Glomerular endothelial cell (primary cell): ENCODE measurements around the gene HCFC1. TPM values are rescaled to one million over a fixed set of nuclear protein-coding genes. Genes with fewer than 3 reads are reported as not detected.

Source experiments
- DNase-seq: peaks from one replicate; pipeline ENCODE4 v3.0.0-alpha.2; 2011; ENCODE audit warnings: low read depth, low spot score; ENCODE audit errors: extremely low read depth
- total RNA-seq: library from RNA; depleted of rRNA; stranded (reverse); fragments of >200 nt; gene quantifications from 2 replicates; pipeline ENCODE4 v1.2.3, GENCODE V29; 2015

The HCFC1 gene
- total RNA-seq = 54.4 and 91.0 TPM in 2 replicates

DNA sequence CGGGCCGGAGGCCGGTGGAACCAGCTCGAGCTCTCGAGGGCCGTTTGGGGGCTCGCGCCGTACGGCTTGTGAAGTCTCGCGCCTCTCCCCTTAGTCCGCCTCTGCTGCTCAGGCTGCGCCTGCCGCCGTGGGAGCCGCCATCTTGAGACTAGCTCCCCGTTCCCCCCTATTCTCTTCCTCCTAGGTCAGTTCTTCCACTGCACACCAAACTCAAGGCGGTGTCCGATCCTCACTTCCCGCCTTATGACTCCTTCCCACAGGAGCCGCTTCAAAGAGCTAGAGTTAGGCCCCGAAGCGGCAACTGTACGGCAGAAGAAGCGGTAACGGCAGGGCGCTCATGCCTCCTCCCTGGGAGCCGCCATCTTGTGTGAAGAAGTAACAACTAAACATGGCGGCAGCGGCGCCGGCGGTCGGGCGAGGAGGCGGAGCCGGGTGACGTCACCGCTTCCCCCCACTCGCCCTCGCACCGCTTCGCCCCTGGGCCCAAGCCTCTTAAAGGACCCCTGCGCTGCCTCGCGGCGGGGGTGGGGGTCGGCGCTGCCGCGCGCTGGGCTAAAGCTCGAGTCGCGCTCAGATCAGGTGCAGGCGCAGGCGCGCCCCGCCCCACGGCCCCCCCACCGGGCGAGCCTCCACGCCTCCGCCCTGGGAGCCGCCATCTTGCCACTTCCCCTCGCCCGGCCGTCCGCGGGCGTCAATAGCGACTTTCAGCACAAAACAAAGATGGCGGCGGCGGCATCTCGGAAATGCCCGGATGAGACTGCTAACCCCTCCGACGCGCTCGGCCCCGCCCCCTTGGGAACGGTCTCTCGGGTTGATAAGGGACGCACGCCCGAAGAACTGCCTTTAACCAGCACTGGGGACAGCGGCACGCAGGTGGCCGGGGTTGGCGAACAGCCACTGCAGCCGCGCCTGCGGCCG is at the start of gene HCFC1:
HCFC1 (minus strand) TSS at position 369 of the 918 bp plus-strand sequence. CDS start 978 bp downstream, outside the sequence.
- no peak for DNase-seq

DNA sequence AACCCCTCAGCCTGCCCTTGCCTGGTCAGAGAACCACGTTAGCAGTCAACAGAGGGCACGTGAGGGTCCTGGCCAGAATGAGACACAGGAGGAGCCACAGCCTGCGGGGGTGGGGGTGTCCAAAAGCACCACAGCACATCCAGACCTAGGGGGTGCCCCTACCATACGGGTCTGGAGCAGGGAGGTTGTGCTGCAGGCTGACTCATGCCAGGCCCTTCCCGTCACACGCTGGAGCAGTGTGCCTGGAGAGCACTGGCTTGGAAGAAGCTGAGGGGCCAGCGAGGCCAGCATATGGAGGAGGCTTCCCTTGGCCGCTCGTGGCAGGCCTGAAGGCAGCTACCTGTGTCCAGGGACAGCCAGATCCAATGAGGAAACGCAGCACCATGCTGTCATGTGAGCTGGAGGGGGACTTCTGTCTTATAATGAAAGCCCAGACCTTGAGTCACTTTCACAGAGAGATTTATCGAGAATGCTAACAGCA is 49.6 kb upstream of the HCFC1 start:
- DNase-seq = no peak

DNA sequence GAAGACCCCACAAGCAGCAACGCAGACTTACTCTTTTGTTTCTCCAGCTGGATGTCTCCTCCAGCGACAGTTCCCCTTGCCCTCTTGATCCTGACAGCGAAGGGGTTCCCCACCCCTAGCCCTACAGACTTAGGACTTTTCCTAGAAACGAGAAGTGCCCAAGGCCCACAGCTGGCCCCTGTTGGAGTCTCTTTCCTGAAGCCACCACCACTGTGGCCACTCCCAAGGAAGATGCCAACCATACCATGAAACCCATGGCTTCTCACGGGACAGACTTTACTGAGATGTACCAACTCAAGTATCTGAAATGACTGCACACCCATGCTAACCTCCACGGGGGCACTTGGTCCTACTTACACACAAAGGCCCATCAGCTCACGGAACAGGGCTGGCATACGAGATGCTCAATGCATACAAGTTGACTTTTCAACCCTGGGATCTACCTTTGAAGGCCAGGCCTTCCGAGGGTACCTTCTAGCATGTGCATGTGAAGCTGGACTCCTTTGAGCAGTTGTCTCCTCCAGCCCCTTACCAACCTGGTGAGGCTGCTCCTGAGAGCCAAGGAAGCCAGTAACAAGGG is 49.0 kb upstream of the HCFC1 start:
- no peak for DNase-seq

DNA sequence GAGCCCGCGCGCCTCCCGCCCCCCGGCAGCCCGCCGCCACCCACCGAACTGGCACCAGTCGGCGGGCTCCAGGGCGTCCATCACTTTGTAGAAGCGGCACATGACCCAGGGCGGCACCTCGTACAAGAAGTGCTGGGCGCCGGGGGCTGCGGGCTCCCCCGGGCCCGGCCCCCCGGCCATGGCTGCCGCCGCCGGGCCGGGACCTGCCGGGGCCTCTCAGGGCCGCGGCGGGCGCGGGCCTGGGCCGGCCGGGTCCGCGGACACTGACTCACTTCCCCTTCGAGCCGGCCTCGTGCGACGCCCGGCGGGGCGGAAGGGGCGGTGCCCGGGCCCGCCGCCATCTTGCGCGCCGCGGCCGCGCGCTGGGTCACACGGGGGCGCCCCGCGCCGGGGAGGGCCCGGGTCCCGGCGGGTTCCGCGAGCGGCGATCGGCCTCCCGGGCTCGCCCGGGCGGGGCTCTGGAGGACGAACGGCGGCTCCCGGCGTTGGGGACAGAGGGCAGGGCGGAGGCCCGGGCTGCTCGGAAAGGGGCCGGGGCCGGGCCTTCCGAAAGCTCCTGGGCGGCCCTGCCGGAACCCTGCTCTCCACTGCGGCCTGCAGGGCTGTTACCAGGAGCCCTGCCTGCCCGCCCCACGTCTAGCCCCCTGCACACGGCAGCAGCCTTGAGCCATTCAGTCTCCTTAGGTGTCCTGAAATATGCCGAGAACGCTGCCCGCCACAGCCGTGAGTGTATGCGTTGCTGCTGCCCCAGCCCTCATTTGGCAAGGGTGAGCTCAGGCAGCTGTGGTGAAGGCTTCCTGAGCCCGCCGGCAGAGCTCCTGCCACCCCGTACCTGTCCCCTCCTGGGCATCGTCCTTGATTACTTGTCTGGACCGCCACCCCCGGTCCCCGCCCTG is 48.3 kb upstream of the HCFC1 start, which contains the start of gene IRAK1:
IRAK1 (minus strand) TSS at position 270 of the 896 bp plus-strand sequence; CDS start at position 180, 90 bp downstream.
- no peak for DNase-seq

DNA sequence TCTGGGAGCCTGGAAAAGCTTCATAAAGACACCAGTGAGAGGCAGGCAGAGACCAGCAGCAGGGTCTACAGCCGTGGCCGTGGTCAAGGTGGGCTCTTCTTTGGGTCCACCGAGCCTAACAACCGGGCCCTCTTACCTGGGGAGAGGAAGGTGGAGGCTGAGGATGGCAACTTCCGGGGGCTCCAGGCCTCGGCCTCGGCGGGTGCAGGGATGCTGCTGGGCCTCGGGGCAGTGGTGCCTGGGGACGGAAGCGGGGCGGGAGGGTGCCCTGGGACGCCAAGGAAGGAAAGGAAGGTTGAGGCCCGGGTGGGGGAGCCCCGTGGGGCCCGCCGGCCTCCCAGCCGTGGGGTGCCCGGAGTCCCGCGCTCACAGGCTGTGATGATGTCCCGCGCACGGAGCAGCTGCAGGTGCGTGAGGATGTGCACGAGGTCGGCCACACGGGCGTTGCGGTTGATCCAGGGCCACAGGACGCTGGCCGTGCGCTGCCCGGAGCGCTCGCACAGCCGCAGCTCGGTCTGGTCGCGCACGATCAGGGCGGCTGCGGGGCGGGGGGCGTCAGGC is 47.5 kb upstream of the HCFC1 start:
- DNase-seq = no peak

DNA sequence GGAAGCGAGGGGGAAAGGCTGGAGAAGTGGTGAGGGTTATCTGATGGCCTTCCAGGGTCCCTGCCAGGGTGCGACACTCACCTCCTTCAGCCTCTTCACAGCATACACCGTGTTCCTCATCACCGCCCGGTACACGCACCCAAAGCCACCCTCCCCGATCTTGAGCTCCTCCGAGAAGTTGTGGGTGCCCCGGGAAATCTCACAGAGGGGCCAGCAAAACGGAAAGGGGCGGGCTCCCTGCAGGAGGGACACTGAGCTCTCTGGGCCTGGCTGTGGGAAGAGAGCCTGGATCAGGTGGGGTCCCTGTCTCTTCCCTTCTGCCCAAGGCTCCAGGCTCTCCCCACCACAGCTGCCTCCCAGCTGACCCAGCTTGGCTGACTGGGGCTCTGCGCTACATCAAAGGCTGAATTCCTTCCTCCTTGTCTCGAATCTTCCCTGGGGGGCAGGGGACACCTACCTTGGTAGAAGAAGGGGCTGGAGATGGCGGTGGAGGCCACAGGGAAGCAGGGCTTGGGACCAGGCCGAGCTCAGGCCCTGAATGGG is 47.0 kb upstream of the HCFC1 start:
- DNase-seq = no peak

DNA sequence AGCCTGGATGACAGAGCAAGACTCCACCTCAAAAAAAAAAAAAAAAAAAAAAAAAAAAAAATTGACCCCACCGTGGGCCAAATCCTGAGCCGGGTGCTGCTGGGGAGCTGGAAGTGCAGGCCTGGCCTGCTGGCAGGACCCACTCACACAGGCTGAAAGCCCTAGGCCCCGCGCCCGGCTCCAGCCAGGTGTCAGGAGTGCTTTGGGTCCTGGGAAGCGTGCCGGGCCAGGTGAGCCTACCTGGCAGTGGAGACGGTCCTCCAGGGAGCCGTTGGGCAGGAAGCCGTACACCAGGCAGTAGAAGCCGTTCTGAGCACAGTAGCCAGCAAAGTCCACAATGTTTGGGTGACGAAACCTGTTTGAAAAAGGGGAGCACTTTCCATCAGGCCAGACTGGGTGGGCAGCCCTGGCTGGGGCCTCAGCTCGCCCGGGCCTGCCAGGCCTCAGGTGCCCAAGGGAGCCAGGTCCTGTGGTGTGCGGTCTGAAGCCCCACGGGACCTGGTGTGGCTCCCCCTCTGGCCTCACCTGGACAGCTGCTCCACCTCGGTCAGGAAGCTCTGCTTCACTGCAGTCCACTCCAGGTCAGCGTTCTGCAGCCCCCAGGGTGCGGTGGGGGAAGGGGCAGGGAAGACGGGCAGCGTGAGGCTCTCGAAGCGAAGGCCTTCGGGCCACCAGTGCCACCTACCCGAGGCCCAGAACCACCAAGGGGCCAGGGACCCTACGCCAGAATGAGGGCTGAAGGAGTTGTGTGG is 46.3 kb upstream of the HCFC1 start:
- DNase-seq = no peak

DNA sequence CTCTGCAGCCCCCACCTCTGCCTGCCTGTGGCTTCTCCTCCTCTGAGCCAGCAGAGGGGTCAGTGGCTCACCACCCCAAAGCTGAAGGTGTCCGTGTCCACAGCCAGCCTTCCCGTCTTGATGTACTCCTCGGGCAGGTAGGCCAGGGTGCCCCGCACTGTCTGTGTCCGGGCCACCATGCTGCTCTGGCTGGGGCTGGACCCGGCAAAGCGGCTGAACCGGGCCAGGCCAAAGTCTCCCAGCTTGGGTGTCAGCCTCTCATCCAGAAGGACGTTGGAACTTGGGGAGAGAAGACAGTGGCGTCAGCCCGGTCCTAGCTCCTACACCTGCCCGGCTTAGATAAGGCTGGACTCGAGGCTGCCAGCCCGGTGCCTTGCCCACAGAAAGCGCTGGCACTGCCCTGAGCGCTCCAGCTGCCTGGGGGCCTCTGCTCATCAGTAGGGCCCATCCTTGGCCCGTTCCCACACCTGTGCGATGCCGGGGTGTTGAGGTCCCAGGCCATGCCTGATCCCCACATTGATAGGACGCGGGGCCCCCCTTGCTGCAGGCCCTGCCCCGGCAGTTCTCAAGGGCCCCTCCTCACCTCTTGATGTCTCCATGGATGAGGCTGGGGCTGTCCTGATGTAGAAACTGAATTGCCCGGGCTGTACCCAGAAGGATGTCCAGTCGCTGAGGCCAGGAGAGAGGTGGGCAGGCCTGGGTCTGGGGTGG is 44.9 kb upstream of the HCFC1 start:
- no peak for DNase-seq

DNA sequence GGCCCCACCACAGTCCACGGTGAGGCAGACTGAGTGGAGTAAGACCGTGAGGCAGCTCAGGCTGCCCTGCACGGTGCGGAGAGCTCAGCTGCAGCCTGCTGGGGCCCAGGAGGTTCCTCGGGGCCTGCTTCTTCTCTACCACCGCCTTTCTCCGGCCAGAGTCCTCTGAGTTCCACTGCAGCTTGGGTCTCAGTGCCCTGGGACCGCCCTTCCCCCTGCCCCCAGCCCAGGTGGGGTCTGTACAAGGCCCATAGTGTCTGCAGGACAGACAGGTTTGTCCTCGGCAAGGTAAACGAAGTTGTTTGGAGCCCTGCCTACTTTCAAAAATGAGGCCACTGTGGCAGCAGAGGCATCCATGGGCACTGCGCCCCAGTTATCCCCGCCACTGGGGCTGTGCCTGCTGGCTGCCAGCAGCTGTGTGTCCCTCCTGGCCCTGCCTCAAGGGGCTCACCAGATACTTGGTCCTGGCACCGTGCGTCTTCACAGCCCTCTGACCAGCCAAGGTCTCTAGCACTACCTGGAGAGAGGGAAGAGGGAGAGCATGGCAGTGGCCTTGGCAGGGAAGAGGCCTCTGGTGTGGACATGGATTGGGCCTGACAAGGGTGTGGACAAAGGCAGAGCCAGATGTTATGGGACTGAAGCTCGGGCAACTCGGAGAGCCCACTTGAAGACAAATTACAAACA is 44.1 kb upstream of the HCFC1 start:
- DNase-seq = no peak

DNA sequence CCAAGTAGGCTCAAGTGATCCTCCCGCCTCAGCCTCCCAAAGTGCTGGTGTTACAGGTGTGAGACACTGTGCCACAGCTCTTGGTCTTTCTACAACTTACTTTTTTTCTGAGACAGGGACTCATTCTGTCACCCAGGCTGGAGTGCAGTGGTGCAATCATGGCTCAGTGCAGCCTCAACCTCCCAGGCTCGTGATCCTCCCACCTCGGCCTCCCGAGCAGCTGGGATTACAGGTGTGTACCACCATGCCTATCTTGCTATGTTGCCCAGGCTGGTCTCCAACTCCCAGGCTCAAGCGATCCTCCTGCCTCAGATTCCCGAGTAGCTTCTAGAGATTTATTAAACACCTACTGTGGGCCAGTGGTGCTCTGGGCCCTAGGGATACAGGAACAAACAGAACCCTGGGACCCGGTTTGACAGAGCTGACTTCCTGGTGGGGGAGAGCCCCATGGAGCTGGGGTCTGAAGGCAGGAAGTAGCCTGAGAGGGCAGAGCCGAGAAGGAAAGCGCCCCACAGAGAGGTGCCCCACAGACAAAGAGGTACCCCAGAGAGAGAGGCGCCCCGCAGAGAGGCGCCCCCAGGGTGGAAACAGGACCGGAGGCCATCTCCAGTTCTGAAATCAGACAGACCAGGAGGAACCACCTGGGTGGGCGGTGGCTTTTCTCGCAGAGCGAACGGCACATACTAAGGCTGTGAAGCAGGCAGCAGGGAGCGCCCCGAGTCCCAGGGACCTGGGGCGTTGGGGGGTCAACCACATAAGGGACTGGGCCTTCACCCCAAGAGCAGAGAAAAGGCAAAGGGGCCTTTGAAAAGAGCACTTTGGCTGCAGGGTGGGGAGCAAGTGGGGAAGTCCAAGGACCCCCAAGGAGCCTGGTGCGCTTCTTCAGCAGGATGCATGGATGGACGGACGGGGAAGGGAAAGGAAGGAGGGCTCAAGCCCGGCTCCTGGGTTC is 43.1 kb upstream of the HCFC1 start:
- DNase-seq = no peak

DNA sequence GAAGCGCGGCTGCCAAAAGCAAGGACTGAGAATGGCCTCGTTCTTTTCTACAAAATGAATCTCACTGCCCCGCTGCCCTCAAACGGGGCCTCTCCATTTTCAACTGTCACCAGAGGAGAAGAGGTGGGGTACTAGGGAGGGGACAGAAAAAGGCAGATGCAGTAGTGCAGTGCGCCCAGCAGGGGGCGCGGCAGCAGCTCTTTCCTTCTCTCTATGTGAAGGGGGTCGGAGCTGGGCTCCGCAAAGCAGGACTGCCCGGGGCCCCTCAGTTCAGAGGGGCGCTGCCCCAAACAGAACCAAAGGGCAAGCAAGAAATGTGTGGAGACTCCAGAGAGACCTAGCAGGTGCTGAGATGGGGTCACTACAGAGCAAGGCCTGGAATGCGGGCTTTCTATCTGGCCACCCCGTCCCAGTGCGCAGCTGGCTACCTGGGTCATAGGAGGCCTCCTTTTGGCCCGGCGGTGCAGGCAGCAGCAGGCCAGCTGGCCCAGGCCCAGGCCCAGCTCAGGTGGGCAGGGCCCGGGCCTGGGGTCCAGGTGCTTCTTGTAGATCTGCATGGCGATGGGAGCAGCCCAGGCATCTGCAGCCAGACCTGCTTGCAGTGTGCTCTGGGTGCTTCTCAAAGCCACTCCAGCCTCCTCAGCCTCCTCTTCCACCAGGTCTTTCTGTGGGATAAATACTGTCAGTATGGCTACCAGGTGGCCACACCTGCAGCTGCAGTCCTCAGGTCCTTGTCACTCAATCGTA is 42.2 kb upstream of the HCFC1 start:
- DNase-seq = no peak

DNA sequence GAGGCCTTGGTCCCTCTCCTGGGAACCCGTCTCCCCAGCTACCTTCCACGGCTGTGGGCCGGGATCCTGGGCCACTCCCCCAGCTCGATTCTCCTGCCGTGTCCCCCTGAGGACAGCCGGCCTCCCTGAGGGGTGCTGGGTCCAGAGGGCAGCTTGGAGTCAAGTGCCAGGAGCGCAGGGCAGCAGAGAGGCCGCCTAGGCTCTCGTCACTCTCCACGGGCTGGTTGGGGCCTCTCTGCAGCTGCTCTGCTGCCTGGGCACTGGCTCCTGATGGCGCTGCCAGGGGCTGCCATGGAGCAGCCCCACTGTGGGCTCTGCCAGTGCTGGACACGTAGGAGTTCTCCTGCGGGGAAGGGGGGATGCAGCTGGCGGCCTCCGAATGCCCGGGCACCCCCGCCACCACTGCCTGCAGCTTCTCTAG is 41.4 kb upstream of the HCFC1 start:
- no peak for DNase-seq

DNA sequence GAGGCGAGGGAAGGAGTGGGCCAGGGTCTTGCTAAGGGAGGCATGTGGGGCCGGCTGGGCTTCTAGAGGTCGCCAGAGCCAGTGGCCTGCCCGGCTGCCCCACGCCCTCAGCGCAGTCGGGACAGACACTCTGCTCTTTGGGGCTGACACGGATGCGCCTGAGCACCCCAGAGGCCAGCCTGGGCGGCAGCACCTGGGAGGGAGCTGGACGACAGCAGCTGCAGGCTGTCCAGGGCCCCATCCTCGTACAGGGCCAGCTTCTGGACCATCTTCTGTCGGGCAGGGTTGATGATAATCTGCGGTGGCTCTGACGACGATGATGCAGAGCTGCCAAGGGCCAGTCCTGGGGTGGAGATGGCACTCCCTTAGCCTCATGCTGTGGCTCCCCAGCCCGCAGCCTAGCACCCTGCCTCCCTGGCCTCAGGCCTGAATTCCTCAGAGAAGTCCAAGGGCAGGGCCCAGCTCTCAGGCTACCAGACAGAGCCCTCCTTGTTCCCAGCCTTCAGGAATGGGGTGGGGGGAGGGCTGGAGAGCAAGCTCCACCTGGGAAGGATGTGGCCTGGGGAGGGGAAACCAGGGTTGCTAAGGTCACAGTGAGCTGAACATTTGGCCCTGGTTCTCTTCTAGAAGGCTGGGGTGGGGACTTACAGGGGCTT is 40.8 kb upstream of the HCFC1 start:
- DNase-seq = no peak

DNA sequence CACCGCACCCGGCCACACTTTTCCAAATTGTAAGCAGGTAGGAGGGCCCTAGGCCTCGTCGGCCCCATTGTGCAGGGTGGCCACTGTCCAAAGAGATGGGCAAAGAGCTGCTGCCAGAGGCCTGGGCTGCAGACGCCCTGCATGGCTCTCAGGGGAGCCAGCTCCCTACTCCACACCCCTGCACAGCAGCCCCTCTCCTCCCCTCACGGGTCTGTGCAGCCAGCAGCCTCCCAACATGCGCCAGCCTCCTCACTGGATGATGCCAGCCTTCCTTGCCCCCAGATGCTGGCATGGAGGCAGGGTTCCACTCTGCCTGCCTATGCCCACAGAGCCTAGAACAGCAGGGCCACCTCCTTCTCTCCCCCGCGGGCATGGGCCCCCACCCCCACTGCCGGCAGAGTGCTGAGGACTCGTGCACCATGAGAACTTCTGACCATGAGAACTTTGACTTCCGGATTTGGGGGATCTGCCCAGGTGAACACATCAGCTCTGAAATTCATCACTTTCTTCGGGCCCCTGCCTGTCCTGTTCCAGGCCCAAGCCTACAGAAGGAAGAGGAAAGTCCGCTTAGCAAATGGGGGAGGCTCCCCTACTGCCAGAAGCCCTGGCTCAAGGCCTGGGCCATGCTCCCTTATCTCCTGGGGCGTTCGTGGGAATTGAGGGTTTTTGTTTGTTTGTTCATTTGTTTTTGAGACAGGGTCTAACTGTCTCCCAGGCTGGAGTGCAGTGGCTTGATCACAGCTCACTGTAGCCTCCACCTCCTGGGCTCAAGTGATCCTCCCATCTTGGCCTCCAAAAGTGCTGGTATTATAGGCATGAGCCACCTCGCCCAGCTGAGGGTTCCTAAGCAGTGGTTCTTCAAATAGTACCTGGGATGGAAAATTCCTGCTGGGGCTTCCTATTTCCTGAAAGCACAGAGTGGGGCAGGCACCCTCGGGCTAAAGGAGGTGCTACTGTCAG is 40.0 kb upstream of the HCFC1 start:
- DNase-seq = no peak
